ENCODE data around the gene OR10D3. TPM values are rescaled to one million over a fixed set of nuclear protein-coding genes. Genes with fewer than 3 reads are reported as not detected.

Gene OR10D3
- total and polyA plus RNA-seq, 4 donors, result not detected

- TF ChIP-seq MAX (IDR thresholded peaks at IDR 0.05), result no peak
- TF ChIP-seq HNF4G (IDR thresholded peaks at IDR 0.05), result no peak
- no peak for TF ChIP-seq CTCF (IDR thresholded peaks at IDR 0.05; ENCODE audit: low read depth, low read length, missing input control)
- TF ChIP-seq, protein P1, sequence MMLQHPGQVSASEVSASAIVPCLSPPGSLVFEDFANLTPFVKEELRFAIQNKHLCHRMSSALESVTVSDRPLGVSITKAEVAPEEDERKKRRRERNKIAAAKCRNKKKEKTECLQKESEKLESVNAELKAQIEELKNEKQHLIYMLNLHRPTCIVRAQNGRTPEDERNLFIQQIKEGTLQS (IDR thresholded peaks at IDR 0.05), result no peak
- no peak for TF ChIP-seq HNF4A (conservative IDR thresholded peaks at IDR 0.05)
- TF ChIP-seq EGR1 (IDR thresholded peaks at IDR 0.05; ENCODE audit: low read depth in 2 of 2), result no peak
- WGBS, result 85% methylated on average over 6 of the region's 6 CpGs
- H3K4me3 ChIP-seq (ENCODE audit: low read depth in 1 of 3, low read length in 3 of 3), result no peak overlapping the region
- no peaks in the 10 kb centered on the region for H3K4me1 ChIP-seq (ENCODE audit: control insufficient read depth in 4 of 4, insufficient read depth in 4 of 4, low read length in 3 of 4)
- no peaks in the 10 kb centered on the region for H3K36me3 ChIP-seq (ENCODE audit: control insufficient read depth in 4 of 4, insufficient read depth in 3 of 4, low read depth in 1 of 4, low read length in 3 of 4)
- H3K9me3 ChIP-seq (ENCODE audit: control insufficient read depth in 4 of 4, low read length in 3 of 4), result no peaks in the 10 kb centered on the region
- no peak for DNase-seq (ENCODE audit: low spot score)
- no peak overlapping the region for H3K9ac ChIP-seq (ENCODE audit: low read depth in 1 of 2, low read length in 2 of 2)
- H3K27me3 ChIP-seq (ENCODE audit: control insufficient read depth in 4 of 4, insufficient read depth in 4 of 4, low read length in 3 of 4), result peaks cover 0 to 2% (median 0%) of the 10 kb centered on the region in 4 donors
- H3K27ac ChIP-seq (ENCODE audit: low read depth in 1 of 2, low read length in 2 of 2), result no peak overlapping the region
Observed at GRCh38 chr11:124172101-124172500, 11.0 kb upstream of the OR10D3 start.

DNA sequence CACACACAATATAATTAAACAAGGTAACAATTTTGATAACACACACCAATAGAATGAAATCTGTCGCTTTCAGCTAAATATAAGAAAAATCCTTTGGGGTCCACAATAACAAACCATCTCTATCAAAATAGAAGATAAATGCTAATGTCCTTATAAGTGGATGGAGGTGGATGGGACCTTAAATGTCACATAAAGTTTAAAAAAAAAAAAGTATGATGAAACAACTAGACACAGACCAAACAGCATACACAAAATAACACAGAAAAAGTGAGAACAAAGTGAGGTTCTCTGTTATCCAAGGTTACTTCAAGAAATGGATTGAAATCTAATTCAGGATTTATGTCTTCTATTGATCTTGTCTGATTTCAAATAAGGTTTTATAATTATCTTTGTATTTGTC, 10.5 kb upstream of the OR10D3 start:
- Histone ChIP-seq H3K4me3 (ENCODE audit: low read depth in 1 of 3, low read length in 3 of 3) (no peak overlapping the region), H3K9ac (ENCODE audit: low read depth in 1 of 2, low read length in 2 of 2) (no peak overlapping the region), H3K4me1 (ENCODE audit: control insufficient read depth in 4 of 4, insufficient read depth in 4 of 4, low read length in 3 of 4) (no peaks in the 10 kb centered on the region), H3K36me3 (ENCODE audit: control insufficient read depth in 4 of 4, insufficient read depth in 3 of 4, low read depth in 1 of 4, low read length in 3 of 4) (no peaks in the 10 kb centered on the region), H3K27me3 (ENCODE audit: control insufficient read depth in 4 of 4, insufficient read depth in 4 of 4, low read length in 3 of 4) (peaks cover 0 to 2% (median 0%) of the 10 kb centered on the region in 4 donors), H3K27ac (ENCODE audit: low read depth in 1 of 2, low read length in 2 of 2) (no peak overlapping the region), H3K9me3 (ENCODE audit: control insufficient read depth in 4 of 4, low read length in 3 of 4) (no peaks in the 10 kb centered on the region)
- WGBS, result 96% methylated on average over 1 of the region's 1 CpG
- TF ChIP-seq RAD21 (IDR thresholded peaks at IDR 0.05) (no peak), RXRA (IDR thresholded peaks at IDR 0.05) (no peak), GABPA (IDR thresholded peaks at IDR 0.05 in 1 of 2, conservative IDR thresholded peaks at IDR 0.05 in 1 of 2) (no peak), FOXA1 (IDR thresholded peaks at IDR 0.05) (no peak), NR2F2 (IDR thresholded peaks at IDR 0.05) (no peak), REST (IDR thresholded peaks at IDR 0.05) (no peak), SP1 (IDR thresholded peaks at IDR 0.05) (no peak), HNF4A (conservative IDR thresholded peaks at IDR 0.05) (no peak), TAF1 (conservative IDR thresholded peaks at IDR 0.05) (no peak), FOXA2 (IDR thresholded peaks at IDR 0.05) (no peak), MAX (IDR thresholded peaks at IDR 0.05) (no peak), CTCF (IDR thresholded peaks at IDR 0.05; ENCODE audit: low read depth, low read length, missing input control) (no peak), HNF4G (IDR thresholded peaks at IDR 0.05) (no peak), YY1 (IDR thresholded peaks at IDR 0.05) (no peak), EGR1 (IDR thresholded peaks at IDR 0.05; ENCODE audit: low read depth in 2 of 2) (no peak), JUND (IDR thresholded peaks at IDR 0.05) (no peak)
- TF ChIP-seq, protein P2, sequence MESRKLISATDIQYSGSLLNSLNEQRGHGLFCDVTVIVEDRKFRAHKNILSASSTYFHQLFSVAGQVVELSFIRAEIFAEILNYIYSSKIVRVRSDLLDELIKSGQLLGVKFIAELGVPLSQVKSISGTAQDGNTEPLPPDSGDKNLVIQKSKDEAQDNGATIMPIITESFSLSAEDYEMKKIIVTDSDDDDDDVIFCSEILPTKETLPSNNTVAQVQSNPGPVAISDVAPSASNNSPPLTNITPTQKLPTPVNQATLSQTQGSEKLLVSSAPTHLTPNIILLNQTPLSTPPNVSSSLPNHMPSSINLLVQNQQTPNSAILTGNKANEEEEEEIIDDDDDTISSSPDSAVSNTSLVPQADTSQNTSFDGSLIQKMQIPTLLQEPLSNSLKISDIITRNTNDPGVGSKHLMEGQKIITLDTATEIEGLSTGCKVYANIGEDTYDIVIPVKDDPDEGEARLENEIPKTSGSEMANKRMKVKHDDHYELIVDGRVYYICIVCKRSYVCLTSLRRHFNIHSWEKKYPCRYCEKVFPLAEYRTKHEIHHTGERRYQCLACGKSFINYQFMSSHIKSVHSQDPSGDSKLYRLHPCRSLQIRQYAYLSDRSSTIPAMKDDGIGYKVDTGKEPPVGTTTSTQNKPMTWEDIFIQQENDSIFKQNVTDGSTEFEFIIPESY (IDR thresholded peaks at IDR 0.05), result no peak
- TF ChIP-seq, protein P1 (IDR thresholded peaks at IDR 0.05), result no peak
- no peak for DNase-seq (ENCODE audit: low spot score)

Measured in liver (tissue), 9 donors.